Ovary (tissue), 9 donors: Measurements from ENCODE around the gene KANTR. TPM values are rescaled to one million over a fixed set of nuclear protein-coding genes. Genes with fewer than 3 reads are reported as not detected.
"Not testable (repeated sequence)": the region's sequence is repeated elsewhere in the genome, so short reads cannot be mapped to it uniquely, and the experiment has no call there.

Source experiments
- DNase-seq, 5 donors: peaks; one replicate each; pipeline ENCODE4 v3.0.0-alpha.2; 2019 to 2020
- H3K27ac ChIP-seq, 2 donors: fragments of 200-600 bp; one replicate each; pipeline versions ENCODE4 v1.5.1 to v1.8.0; 2019 to 2022
- H3K27me3 ChIP-seq: fragments of 200-600 bp; one replicate; pipeline ENCODE4 v1.8.0; 2022
- H3K36me3 ChIP-seq: fragments of 200-600 bp; sonication (generic); one replicate; pipeline ENCODE4 v1.5.1; 2019
- H3K4me1 ChIP-seq: one replicate; pipeline ENCODE4 v1.8.1; 2013; ENCODE audit warnings: mild to moderate bottlenecking, moderate library complexity; ENCODE audit not compliant: insufficient read depth
- H3K4me3 ChIP-seq: fragments of 200-600 bp; sonication (generic); one replicate; pipeline ENCODE4 v1.5.1; 2017
- H3K9me3 ChIP-seq, 2 donors: fragments of 200-600 bp in 1 of 2; sonication (generic) in 1 of 2; one replicate each; pipeline versions ENCODE4 v1.5.1 to v1.8.1; 2013 to 2019; ENCODE audit warnings: mild to moderate bottlenecking in 1 of 2, moderate library complexity in 1 of 2
- CTCF ChIP-seq, 3 donors: fragments of 450-650 bp in 2 of 3; fragments of 200-600 bp in 1 of 3; IDR thresholded peaks; one replicate each; pipeline versions ENCODE4 v1.5.1 to v1.8.0; 2016 to 2022; ENCODE audit warnings: antibody characterized with exemption in 3 of 3, mild to moderate bottlenecking in 1 of 3
- EP300 ChIP-seq: sonication (generic); formaldehyde crosslinking; IDR thresholded peaks from one replicate; pipeline ENCODE4 v1.6.1; 2017; ENCODE audit warnings: antibody characterized with exemption
- POLR2A ChIP-seq: fragments of 450-650 bp; IDR thresholded peaks from one replicate; pipeline ENCODE4 v1.6.1; 2017; ENCODE audit warnings: antibody characterized with exemption, mild to moderate bottlenecking, moderate library complexity
- WGBS, 3 donors: extraction: QIAGEN DNeasy Blood & Tissue Kit in 1 of 3; methylation state at CpG; one replicate each; pipeline versions ENCODE4 v1.1.5 to v1.1.7; 2013 to 2017; 5-methylcytosine and 5-hydroxymethylcytosine counted together
- intact Hi-C, 4 donors: fragments of 100-400 bp; cut with DNase I; formaldehyde crosslinking; loops; one replicate each; pipeline versions ENCODE4 v1.11.0 to v1.15.1; 2022 to 2023
- polyA plus RNA-seq, 2 donors: library from polyadenylated mRNA; stranded (reverse); fragments of 200-250 nt in 1 of 2; fragments of 350-450 nt in 1 of 2; fragmentation: Illumina TruSeq in 1 of 2; extraction: RNeasy Lipid Tissue Mini Kit (QIAGEN cat#74804) in 1 of 2; gene quantifications; one replicate each; pipeline ENCODE4 v1.2.3, GENCODE V29; 2013 to 2014
- small RNA-seq: library from RNA; depleted of rRNA; stranded (forward); fragments of <200 nt; gene quantifications from one replicate; pipeline ENCODE3, GENCODE V24; 2016
- total RNA-seq, 7 donors: library from RNA; depleted of rRNA in 2 of 7; stranded (reverse); fragments of >200 nt in 2 of 7; fragmentation: NEBNext Ultra II Directional in 3 of 7; extraction: Animal tissue kit (Norgen Biotek cat#: 25700) in 3 of 7; gene quantifications; one replicate each; pipeline versions ENCODE4 v1.1.0 to v1.2.4, GENCODE V29; 2016 to 2023
- donor health status: DM: no; HTN: no; CAD: no; lungs with moderate emphysema.
- donor health status: DM: no; HTN: no; CAD: no.
- donor health status: Bipolar disorder and iron deficiency.
- donor health status: DM: yes; HTN: yes; CAD: no.
- donor health status: DM: no; HTN: no; CAD: no.
- donor health status: DM: yes; HTN: yes; CAD: no.

KANTR gene
- total and polyA plus RNA-seq, 9 donors, result 7.5 to 21.0 (median 14.2) TPM

GRCh38 chrX:53163436-53163835 lies 69.5 kb downstream of the KANTR start:
- DNase-seq, result no peak
- Histone ChIP-seq H3K27me3 (no peaks in the 10 kb centered on the region), H3K36me3 (no peaks in the 10 kb centered on the region), H3K4me1 (no peaks in the 10 kb centered on the region), H3K9me3 (no peaks in the 10 kb centered on the region), H3K27ac (no peak overlapping the region), H3K4me3 (no peak overlapping the region)
- TF ChIP-seq POLR2A (no peak), EP300 (no peak), CTCF (IDR thresholded peaks at IDR 0.05) (no peak)
- intact Hi-C loops, result no loop called here
- WGBS, 3 donors, result 62 to 74% (median 73%) methylated on average over 7 of the region's 7 CpGs

- H3K36me3 ChIP-seq, H3K4me3 ChIP-seq, H3K27me3 ChIP-seq, H3K9me3 ChIP-seq, intact Hi-C loops, DNase-seq, H3K27ac ChIP-seq, H3K4me1 ChIP-seq: not testable (repeated sequence)
- WGBS, 3 donors, result 62 to 67% (median 66%) methylated on average over 6 of the region's 6 CpGs
Observed at GRCh38 chrX:53164566-53164965, 70.6 kb downstream of the KANTR start.

DNA sequence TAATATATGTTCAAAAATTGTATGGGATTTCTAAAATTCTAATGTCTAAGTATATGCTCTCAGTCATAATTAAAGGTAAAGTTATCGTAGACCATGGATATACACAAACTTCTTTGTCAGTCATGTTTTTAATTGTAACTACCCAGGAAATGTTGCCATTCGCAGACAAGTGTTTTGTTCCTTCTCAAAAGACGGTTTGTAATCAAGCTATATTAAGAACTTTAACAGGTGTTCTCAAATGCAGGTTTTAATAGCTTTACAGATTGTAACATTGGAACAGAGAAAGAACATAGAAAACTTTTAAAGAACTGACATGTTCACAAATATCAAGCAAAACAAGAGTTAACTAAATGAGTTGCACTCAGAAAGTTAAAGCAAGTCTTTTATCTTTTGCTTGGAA lies 72.2 kb downstream of the KANTR start:
- no peaks in the 10 kb centered on the region for H3K27me3 ChIP-seq
- H3K9me3 ChIP-seq, result no peaks in the 10 kb centered on the region
- no peaks in the 10 kb centered on the region for H3K4me1 ChIP-seq
- intact Hi-C loops, result no loop called here
- H3K27ac ChIP-seq, result no peak overlapping the region
- no peak overlapping the region for H3K4me3 ChIP-seq
- no peak for DNase-seq
- no peak for TF ChIP-seq EP300
- no peaks in the 10 kb centered on the region for H3K36me3 ChIP-seq
- 79 to 89% (median 80%) methylated on average over 3 of the region's 3 CpGs for WGBS, 3 donors

DNA sequence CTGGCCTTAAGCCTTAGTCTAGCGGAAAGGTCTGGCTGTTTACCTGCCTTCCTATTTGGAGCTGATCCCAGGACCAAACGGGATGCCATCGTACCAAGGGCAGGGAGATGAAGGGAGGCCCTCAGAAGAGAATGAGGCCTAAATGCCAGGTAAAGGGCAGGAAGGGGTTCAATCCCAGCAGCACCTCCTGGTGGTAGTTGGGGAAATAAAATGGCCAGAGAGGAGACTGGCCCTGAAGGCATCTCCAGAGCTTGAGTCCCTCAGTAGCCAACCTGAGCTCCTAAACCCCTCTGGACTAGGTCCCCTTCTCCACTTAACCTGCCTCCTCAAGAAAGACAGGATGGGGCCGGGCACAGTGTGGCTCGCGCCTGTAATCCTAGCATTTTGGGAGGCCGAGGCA lies 77.4 kb downstream of the KANTR start:
- Histone ChIP-seq H3K4me3 (no peak overlapping the region), H3K4me1 (no peaks in the 10 kb centered on the region), H3K27ac (no peak overlapping the region), H3K9me3 (peaks cover 0 to 4% of the 10 kb centered on the region in 2 donors), H3K36me3 (no peaks in the 10 kb centered on the region), H3K27me3 (no peaks in the 10 kb centered on the region)
- WGBS, 3 donors, result 93 to 98% (median 95%) methylated on average over 7 of the region's 7 CpGs
- no peak for DNase-seq
- no peak for TF ChIP-seq POLR2A
- no peak for TF ChIP-seq EP300
- no peak for TF ChIP-seq CTCF (IDR thresholded peaks at IDR 0.05)
- intact Hi-C loops, result no loop called here

Small RNA genes within 50 kb of the gene (small RNA-seq; reads per million reads assigned to genes)
- gene AL139396.1 (not detected), gene AL591212.2 (not detected)

Other genes starting within 250 kb of the KANTR start
- gene XAGE3, start 226.1 kb upstream of the KANTR start, total RNA-seq, result not detected
- gene XAGE3, start 226.1 kb upstream of the KANTR start, polyA plus RNA-seq, result not detected
- 10 to 100 TPM in 4 of 7 donors, 1 to 10 TPM in 3; 6.8 to 22.9 (median 13.6) TPM for gene FAM156B, start 196.8 kb upstream of the KANTR start, total RNA-seq
- gene FAM156B, start 196.8 kb upstream of the KANTR start, polyA plus RNA-seq, result 10 to 100 TPM in 1 of 2 donors, 1 to 10 TPM in 1; 2.2 to 14.9 TPM
- gene FAM156A, start 135.6 kb upstream of the KANTR start, total RNA-seq, result 10 to 100 TPM in 6 of 7 donors, 1 to 10 TPM in 1; 8.7 to 24.1 (median 17.9) TPM
- 10 to 100 TPM; 13.2 to 16.6 TPM for gene FAM156A, start 135.6 kb upstream of the KANTR start, polyA plus RNA-seq
- 10 to 100 TPM in 3 of 7 donors, 1 to 10 TPM in 4; 2.9 to 15.6 (median 8.4) TPM for gene GPR173, start 45.4 kb upstream of the KANTR start, total RNA-seq
- gene GPR173, start 45.4 kb upstream of the KANTR start, polyA plus RNA-seq, result 1 to 10 TPM; 4.0 to 4.1 TPM
- 100 to 1,000 TPM; 104 to 232 (median 166) TPM for gene TSPYL2, start 11.8 kb upstream of the KANTR start, total RNA-seq
- gene TSPYL2, start 11.8 kb upstream of the KANTR start, polyA plus RNA-seq, result 100 to 1,000 TPM; 167 to 185 TPM
- 100 to 1,000 TPM in 2 of 7 donors, 10 to 100 TPM in 5; 76.7 to 121 (median 98.7) TPM for gene KDM5C, start 131.1 kb downstream of the KANTR start, total RNA-seq
- gene KDM5C, start 131.1 kb downstream of the KANTR start, polyA plus RNA-seq, result 10 to 100 TPM; 41.4 to 74.8 TPM
- gene IQSEC2, start 187.4 kb downstream of the KANTR start, total RNA-seq, result 10 to 100 TPM in 6 of 7 donors, 1 to 10 TPM in 1; 9.7 to 20.1 (median 12.4) TPM
- 1 to 10 TPM; 8.2 to 8.7 TPM for gene IQSEC2, start 187.4 kb downstream of the KANTR start, polyA plus RNA-seq